Right kidney (tissue), 1 donor: ENCODE data around the gene EXOC4.

Experiments used
- DNase-seq: peaks from one replicate; pipeline ENCODE4 v3.0.0-alpha.2; 2016

EXOC4 gene

DNA sequence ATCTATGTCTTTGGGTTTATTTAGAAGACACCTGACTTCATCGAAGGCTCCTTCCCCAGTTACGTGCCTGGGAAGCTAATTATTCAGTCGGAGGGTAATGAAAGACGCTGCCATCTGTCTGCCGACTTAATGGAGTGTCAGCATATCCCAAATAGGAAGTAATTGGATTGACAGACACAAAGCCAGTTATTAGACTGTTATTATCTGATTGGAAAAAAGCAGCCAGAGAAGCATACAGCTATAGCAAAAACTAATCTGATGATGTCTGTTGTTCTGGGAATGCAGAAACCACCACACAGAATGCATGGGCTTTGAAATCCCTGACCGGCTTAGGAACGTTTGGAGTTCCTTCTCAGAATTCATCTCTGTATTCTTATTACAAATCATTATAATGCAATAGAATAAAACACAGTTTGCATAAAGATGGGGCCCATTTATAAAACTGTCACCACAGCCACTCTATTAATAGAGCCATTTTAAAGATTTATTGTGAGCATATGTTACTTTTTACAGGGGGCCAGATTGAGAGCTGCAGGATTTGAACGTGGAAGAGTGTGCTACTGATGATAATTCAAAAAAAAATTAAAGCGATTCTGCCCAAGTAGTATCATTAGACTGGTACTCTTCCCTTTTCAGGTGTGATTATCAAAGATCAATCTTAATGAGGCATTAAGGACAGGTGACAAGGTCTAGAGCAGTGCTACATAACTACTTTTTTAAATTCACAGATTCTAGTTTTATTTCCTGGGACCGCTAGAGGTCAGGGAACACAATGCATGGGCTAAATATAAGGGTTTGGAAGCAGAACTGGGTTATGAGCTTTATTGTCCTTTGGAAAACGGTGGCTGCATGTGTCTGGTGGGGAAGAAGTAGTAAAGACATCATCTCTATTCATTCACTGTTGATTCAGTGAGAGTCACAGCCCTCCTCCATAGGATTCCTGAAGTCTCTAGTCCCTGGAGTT lies 544.2 kb downstream of the EXOC4 start:
- peak; percentile 5 for DNase-seq

DNA sequence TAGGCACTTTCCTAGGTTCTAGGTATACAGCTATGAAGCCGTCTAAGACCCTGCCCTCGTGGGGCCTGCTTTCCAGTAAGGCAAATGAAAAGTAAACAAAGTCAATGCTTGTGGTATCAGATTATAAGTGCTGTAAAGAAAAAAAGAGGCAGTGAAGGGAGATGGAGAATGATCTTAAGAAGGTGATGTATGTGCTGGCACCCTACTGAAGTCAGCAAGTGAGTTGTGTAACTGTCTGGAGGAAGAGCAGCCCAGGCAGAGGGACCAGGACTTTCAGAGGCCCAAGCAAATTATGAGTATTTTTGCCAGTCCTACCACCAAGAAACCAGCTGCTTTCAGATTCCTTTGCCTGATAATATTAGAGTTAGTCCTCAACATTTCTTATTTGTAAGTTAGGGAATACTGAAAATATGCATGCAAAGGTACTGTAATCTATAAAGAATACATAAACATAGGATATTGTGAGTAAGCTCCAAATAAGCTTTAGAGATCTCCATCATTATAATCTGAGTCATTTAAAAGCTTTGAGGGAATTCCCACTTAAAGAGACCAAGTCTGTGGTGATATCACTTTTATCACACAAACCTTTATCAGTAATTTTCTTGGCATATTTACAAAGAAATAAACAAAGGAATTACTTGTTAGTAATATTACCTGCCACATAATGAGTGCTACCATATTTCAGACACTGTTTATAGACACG lies 545.1 kb downstream of the EXOC4 start:
- DNase-seq = no peak

DNA sequence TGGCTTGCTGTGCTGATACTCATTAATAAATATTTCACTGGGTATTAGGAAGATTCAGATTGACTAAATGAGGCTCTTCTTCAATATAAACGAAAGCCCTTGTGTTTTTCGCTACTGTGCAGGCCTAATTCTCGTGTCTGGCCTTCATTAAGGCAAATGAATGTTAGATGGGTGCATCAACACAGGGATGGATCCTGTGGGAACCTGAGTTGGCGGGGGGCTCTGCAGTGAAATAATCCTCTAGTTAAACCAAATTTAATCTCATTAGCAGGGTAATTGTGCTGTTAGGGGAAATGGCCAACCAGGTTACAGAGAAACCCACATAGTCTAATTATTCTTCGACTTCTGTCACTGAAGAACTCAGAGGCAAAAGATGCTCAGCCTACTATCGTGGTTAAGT lies 548.5 kb downstream of the EXOC4 start:
- no peak for DNase-seq

DNA sequence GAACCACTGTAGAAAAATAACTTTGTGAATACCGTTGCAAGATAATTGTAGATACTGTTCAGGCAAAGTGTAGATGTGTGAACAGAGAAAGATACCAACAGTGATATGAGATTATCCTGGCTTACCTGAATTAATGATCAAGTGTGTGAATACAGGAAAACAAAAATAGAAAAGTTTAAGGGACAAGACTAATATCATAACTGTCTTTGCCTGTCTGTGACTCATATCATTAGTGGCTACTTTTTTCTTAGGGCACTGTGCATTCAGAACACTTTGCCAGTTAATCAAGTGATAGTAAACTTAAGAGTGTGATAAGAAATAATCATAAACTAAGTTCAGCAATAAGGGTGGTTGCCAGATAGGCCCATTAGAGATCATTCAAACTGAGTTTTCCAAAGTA lies 551.2 kb downstream of the EXOC4 start:
- DNase-seq = no peak

DNA sequence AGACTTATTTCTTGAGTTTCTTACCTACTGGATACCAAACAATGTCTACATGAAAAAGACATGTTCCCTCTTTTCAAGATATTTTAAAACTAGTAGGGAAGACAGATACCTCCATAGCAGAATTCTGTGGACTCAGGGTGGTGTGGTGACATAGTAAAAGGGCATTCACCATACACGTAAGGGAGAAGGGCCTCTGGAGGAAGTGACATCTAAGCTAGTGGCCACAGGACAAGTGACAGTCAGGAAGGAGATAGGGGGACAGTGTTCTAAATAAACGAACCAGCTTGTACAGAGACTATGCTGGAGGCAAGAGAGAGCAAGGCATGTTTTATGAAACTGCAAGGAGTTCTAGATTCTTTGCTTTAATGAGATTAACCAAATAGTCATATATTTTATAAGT lies 552.5 kb downstream of the EXOC4 start:
- no peak for DNase-seq

DNA sequence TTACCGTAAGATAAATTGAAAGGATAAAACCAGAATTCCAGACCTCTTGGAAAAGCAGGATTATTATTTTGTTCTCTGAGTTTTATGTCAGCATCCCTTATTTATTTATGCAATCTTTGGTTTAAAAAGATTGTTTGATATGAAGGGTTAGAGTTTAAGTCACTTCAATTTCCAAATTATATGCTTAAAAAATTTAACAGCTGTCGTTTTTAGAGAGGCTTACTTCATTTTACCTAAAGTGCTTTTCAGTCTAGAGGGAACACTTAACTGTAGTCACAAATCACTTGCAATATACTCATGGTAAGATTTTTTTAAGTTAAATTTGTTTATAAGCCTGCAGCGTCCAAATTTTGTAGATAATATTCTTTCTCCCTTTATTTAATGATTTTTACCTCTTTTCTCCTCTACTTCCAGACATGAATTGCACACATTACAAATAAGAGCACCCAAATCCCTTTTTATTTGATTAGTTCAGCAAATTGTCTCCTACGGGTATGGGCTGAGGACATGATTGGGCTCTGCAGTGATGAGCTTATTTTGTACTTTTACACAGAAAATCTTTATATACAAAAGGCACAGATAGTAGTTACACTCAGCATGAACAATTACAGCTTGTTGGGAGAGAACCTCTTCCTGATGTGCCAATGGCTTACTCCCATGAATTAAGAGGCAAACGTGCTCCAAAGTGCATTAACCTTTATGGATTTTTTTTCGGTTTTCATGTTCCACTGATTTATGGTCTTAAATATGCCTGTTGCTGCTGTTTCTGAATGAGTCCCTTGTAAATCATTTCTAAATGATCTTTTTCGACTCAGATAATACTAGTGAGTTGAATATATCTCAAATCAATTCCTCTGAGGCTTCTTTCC lies 555.0 kb downstream of the EXOC4 start:
- no peak for DNase-seq

DNA sequence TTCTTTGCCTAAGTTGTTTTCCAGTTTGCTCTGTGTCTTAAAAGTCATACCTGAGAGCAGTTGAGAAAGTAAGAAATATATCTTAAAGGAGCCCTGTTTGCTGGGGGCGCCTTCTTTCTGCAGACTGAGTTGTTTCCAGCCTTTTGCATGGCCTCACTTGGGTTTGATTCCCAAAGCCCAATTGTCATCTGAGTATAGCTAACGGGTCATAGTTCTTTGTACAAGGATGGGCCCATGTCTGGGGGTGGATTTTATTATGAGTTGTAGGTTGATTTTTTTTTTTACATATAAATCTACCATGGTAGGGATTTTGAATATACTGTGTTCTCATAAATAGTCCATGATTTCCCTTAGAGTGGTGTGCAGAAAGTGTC lies 555.6 kb downstream of the EXOC4 start:
- DNase-seq = no peak

DNA sequence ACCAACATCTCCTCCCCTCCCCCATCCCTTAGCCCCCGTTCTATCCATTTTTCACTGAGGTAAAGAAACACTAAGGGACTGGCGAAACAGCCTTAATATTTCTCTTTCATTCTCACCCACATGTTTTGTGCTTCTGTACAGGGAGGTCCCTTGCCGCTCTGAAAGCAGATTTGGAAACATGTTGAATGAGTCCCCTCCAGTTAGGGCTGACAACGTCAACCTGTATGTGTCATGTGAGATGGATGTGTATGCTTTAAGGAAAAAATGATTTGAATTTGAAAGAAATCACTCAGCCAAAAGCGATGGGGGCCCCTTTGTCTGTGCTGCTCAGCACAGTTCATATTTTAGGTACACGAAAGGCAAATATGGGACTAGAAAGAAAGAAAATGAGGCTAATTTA lies 560.0 kb downstream of the EXOC4 start:
- DNase-seq = no peak

DNA sequence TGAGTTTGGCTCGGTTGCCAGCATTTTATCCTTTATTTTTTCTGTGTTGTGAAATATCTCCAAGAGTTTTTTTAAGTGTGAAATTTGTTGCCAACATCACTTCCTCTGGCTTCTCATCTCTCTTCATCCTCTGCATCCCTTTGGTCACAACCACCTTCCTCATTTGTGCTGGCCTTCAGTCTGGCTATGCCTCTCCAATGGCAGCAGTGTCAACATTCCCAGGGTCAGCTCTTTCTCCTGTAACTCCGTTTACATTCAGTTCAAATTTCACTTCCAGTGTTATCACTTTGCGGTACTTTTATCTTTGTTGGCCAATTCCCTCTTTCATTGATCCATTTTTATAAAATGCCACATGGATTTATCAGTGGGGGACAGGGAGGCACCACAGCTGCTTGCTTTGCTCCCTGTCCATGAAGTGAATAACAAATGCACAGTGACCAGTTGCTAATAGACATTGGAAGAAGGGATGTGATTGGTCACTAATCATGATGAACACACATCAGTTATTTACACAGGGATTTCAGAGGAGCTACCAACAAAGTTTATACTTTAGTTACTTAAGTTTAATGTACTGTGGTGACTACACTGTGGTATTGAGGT lies 562.8 kb downstream of the EXOC4 start:
- DNase-seq = no peak

DNA sequence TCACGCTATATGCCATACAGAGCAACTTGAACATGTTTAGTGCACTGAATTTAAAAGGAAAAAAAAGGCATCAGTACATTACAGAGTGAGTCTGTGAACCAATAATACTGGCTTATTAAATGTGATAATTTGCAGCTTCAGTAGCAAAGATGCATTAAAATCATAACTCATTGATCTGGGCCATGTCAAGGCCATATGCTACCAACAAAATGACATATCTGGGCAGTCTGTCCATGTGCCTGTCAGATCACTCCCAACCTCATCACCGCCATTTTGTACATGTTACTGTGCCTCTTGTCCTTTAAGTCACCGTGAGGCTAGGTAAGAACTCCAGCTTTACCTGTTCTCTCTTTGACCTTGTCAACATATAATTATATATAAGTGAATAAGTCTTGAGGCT lies 566.8 kb downstream of the EXOC4 start:
- DNase-seq = no peak

DNA sequence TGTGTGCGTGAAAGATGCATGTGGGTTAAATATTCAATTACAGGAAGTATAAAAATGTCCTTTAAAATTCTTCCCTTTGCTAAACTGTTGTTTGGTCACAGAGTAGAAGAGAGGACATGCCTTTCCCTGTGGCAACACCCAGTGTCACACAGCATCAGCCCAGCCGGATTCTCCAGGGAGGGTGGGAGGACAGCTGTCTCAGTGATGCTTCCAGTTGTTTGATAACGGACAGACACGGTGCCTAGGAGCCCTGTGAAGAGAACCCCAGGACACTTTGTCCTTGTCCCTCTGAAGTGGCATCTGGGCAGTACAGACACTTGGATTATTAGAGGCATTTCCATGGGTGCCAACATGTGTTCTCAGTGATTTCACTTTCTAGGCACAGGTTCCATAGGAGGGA lies 567.7 kb downstream of the EXOC4 start:
- DNase-seq = no peak

DNA sequence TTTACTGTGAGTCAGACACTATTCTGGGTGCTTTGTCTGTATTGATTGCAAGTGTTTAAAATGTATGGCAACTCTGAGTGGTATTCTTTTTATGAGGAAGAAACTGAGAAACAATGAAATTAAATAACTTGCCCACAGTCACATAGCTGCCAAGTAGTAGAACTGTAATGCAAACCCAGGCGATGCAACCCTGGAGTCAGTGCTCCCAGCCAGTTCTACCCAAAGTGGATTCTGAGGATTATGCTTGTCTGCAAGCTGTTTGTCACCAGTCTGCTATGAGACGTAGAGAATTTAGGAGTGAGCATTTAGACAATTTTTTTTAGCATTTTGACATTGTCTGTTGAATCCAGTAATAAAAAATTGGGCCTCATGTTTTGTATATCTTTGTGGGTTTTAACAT lies 568.3 kb downstream of the EXOC4 start:
- no peak for DNase-seq

DNA sequence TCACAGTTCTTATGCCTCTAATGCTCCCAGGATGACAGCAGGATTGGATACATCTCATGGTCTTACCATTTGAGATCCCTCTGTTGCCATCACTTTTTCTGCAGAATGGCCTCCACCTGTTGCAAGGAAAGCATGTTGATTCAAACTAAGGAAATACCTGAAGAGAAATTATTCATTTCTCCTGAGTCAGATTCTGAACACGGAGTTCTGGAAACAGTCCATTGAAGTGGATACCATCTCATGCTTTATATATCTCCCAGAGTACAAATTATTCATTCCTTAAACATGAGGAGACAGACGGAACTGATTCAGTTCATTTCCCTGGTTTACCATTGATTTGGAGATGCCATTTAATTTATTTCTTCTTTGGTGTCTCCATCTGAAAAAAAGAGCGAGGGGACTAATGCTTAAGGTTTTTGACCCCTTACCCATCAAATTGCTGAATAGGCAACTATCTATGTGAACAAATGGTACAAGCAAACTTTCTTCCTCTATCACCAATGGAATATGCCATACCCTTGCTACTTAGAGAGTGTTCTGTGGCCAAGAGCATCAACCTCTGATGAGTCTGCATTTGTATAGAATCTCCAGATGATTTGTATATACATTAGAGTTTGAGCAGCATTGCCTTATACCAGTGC lies 569.2 kb downstream of the EXOC4 start:
- DNase-seq = no peak

DNA sequence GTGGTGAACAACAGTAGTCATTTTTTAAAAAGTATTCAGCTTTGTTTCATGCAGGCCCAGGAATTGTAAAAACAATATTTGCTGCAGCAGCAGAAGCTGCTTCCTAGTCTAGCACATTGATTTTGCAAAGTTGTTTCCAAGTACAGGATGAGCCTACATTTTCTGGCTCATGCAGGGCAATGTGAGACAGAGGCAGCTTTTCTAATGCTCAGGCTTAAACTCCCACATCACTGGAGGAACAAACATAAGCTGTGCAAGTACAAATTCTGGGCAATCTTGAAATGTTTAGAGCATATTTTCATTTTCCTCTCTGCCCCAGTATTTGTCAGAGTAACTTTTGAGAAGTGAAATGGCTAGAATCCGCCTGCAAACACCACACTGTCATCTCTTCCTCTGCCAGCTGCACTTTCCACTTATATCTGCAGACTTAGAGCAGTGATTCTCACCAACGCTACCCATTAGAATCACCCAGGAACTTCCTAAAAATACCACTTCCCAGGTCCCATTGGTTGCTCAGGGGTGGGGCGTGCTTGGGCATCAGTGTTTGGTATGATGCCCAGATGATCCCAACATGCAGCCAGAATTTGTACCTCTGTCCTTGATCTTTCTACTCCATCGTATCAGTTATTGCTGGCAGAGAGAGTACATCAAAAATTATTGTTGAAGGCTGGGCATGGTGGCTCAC lies 570.1 kb downstream of the EXOC4 start:
- DNase-seq = no peak

DNA sequence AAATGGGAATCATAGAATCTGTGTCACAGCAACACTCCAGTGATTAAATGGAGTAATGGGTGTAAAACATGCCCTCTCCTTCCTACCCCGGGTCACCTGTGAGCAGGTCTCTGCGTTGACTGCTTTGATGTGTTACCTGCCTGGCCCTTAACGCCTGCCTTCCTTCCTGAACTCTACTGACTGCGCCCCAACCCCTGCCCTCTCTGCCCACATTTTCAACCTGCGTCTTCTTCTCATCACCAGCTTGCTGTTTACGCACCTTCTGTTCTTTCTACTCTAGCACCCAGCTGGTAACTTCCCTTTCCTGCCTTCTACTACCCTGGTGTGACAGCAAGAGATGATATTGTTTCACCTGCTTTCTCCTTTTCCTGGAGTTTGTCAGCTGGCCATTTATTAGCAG lies 571.3 kb downstream of the EXOC4 start:
- no peak for DNase-seq

DNA sequence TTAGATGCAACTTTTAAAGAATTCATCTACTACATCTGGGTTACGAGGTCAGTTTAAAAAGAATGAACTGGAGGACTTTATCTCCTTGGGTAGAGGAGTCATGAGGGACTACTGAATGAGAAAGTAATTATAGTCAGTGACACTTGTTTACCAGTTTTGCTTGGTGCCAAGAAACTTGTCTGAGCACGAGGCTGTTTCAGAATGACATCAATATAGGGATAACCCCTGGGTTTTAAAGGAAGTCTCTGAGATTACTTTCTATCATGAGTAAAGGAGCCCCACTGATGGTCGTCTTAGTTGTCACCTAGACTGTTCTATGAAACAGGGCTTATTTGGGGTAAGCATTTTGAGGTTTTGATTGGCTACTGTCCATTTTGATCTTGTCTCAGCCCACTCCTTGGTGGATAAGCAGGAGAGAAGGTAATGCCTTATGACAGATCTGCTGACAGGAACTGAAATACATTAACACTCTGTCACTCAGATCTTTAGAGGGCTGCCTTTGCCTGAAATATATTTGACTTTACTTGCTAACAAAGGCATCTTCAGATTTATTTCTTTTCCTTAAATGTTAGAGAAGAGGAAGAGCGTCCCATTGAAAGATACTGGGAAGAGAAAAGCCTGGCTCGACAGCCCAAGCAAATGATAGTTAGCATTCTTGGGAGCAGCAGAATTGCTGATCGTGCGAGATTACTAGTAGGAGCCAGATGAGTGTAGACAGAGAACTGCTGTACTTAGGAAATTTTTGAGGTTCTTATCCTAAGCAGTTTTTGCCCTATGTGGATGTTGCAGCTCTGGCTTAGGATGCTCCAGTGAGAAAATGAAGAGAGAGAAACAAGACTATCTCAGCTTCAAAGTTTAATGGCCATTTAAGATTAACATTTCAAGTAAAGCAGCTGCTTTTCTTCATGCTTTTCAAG lies 575.1 kb downstream of the EXOC4 start:
- no peak for DNase-seq

DNA sequence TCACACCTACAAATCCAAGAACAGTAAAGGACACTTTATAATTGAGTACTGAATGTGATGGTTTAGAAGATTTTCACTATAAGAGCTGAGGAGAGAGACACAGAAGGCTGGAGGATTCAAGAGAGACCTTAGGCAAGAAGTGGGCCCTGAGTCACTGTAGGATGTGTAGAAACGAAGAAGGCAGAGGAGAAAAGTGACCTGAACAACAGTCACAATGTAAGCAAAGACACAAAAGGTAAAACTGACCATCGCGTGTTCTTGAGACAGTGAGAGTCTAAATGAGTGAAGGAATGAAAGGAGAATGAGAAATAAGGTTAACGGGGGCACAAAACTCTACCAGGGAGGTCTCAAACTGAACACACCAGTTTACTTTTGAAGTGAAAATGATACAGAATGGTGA lies 576.0 kb downstream of the EXOC4 start:
- no peak for DNase-seq

DNA sequence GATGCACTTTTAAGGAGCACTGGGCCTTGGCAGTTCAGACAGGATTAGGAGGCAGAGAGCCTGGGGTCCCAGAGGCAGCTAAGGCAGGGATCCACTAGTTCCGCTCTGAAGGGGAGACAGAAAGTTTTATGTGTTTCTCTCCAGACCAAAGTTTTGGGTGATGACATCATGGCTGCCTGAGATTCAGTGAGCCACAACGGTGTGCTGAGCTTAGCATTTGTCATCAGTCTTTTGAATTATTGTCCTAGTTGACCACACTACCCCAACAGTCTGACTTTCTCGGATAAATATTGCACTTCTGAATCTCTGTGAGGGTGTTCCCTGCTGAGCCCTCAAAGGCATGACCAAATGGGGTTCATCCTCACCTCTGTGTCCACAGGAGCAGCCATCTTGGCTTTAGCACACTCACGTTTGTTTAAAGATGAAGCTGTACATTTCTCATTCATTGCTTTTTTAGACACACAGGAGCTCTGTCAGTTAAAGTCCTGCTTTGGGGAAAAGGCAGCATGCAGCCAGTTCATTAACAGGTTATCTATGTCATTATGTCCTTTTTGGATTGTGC lies 576.5 kb downstream of the EXOC4 start:
- peak; percentile 28 for DNase-seq

DNA sequence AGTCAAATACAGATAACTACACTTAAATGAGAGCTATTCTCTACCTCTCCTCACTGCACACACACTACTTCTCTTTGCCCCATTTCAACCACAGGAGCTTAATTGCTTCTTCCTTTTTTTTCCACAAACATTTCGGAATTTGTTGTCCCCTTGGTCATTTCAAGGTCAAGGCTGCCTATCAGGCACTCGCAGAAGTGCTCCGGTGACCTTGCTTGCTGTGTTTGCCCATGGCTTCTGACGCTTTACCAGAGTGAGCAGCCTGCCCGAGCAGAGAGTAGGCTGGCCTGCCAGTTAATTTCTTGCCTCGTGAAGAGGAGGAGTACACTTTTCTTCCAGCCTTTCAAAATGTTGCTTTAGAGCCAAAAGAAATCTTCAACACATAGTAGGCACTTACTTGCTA lies 577.2 kb downstream of the EXOC4 start:
- no peak for DNase-seq

DNA sequence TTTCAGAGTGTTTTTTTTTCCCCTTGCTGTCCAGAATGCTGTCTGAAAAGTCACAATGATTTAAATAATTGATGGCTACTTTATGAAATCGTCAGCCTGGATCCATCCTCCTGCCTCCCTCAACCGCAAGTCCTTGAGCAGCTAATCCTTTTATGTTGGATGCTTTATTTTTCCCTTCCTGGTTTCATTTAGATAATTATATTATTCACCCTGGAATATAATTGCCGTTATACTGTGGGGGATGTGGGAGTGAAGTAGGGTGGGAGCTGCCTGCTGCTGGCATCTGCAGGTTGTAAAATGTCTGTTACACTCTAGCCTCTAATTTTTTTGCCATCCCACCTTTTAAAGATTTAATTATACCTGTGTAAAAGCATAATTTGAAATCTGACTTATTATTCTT lies 583.8 kb downstream of the EXOC4 start:
- DNase-seq = no peak
